ENCODE results near the gene SLITRK6.

SLITRK6 gene, protein sequence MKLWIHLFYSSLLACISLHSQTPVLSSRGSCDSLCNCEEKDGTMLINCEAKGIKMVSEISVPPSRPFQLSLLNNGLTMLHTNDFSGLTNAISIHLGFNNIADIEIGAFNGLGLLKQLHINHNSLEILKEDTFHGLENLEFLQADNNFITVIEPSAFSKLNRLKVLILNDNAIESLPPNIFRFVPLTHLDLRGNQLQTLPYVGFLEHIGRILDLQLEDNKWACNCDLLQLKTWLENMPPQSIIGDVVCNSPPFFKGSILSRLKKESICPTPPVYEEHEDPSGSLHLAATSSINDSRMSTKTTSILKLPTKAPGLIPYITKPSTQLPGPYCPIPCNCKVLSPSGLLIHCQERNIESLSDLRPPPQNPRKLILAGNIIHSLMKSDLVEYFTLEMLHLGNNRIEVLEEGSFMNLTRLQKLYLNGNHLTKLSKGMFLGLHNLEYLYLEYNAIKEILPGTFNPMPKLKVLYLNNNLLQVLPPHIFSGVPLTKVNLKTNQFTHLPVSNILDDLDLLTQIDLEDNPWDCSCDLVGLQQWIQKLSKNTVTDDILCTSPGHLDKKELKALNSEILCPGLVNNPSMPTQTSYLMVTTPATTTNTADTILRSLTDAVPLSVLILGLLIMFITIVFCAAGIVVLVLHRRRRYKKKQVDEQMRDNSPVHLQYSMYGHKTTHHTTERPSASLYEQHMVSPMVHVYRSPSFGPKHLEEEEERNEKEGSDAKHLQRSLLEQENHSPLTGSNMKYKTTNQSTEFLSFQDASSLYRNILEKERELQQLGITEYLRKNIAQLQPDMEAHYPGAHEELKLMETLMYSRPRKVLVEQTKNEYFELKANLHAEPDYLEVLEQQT
- long read RNA-seq, result 0 reads

DNA sequence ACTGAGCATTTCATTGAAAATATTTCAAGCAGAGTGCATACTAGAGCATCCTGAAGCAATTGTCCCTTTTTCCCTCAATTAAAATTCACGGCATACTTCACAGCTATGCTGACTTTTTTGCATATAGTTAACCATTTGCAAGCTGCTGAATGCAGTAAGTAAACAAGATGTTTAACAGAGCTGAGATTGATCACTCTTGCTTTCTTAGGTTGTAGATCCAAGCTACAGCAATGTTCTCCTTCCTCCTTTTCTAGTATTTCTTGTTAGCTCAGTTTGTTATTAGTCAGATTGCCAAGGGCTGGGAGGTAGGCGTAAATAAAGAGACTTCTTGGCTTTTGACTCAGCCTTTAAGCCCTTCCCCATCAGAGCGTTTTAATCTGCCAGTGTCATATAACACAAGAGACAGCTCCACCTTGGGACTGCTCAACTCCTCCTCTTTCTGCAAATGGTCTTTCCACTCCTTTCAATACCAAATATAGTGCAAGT is at the start of gene SLITRK6:
TSS of gene SLITRK6 (minus strand) at position 323 of the 486 bp plus-strand sequence. CDS start 2,911 bp downstream, outside the sequence.
- no peaks in the 10 kb centered on the region for H3K27me3 ChIP-seq (ENCODE audit: insufficient read depth, poor library complexity, severe bottlenecking)
- H3K27ac ChIP-seq (replicated peaks), result no peak within 1 kb of the TSS
- TF ChIP-seq, protein P1, sequence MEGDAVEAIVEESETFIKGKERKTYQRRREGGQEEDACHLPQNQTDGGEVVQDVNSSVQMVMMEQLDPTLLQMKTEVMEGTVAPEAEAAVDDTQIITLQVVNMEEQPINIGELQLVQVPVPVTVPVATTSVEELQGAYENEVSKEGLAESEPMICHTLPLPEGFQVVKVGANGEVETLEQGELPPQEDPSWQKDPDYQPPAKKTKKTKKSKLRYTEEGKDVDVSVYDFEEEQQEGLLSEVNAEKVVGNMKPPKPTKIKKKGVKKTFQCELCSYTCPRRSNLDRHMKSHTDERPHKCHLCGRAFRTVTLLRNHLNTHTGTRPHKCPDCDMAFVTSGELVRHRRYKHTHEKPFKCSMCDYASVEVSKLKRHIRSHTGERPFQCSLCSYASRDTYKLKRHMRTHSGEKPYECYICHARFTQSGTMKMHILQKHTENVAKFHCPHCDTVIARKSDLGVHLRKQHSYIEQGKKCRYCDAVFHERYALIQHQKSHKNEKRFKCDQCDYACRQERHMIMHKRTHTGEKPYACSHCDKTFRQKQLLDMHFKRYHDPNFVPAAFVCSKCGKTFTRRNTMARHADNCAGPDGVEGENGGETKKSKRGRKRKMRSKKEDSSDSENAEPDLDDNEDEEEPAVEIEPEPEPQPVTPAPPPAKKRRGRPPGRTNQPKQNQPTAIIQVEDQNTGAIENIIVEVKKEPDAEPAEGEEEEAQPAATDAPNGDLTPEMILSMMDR (IDR thresholded peaks at IDR 0.05; ENCODE audit: insufficient read depth, low read length), result no peak
- no peak within 1 kb of the TSS for H3K4me3 ChIP-seq (replicated peaks; ENCODE audit: insufficient read depth, low read length)
- DNase-seq (ENCODE audit: low read depth in 1 of 2, low spot score in 1 of 2), result no peak

DNA sequence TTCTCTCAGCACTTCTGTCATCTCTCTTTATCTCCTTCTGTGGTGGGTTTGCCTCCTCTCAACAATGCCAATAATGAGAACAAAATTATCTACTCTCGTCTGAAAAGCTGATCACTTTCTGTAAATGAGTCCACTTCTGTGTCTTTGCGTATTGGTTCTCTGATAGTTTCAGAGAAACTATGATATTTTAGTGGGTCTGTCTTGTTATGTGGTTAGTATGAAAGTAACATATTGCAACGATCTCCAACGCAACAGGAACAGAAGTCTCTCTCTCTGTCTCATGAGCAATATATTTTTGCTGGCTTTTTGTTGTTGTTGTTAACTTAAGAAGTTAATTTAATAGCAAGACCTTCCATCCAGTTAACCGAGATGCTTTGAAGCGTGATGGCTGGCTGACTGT is 47.8 kb upstream of the SLITRK6 start:
- Histone ChIP-seq H3K27ac (replicated peaks) (no peak overlapping the region), H3K4me3 (replicated peaks; ENCODE audit: insufficient read depth, low read length) (no peak overlapping the region), H3K27me3 (ENCODE audit: insufficient read depth, poor library complexity, severe bottlenecking) (no peaks in the 10 kb centered on the region)
- TF ChIP-seq, protein P2, sequence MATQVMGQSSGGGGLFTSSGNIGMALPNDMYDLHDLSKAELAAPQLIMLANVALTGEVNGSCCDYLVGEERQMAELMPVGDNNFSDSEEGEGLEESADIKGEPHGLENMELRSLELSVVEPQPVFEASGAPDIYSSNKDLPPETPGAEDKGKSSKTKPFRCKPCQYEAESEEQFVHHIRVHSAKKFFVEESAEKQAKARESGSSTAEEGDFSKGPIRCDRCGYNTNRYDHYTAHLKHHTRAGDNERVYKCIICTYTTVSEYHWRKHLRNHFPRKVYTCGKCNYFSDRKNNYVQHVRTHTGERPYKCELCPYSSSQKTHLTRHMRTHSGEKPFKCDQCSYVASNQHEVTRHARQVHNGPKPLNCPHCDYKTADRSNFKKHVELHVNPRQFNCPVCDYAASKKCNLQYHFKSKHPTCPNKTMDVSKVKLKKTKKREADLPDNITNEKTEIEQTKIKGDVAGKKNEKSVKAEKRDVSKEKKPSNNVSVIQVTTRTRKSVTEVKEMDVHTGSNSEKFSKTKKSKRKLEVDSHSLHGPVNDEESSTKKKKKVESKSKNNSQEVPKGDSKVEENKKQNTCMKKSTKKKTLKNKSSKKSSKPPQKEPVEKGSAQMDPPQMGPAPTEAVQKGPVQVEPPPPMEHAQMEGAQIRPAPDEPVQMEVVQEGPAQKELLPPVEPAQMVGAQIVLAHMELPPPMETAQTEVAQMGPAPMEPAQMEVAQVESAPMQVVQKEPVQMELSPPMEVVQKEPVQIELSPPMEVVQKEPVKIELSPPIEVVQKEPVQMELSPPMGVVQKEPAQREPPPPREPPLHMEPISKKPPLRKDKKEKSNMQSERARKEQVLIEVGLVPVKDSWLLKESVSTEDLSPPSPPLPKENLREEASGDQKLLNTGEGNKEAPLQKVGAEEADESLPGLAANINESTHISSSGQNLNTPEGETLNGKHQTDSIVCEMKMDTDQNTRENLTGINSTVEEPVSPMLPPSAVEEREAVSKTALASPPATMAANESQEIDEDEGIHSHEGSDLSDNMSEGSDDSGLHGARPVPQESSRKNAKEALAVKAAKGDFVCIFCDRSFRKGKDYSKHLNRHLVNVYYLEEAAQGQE (IDR thresholded peaks at IDR 0.05; ENCODE audit: insufficient replicate concordance, low read depth), result no peak
- DNase-seq (ENCODE audit: low read depth in 1 of 2, low spot score in 1 of 2), result no peak

DNA sequence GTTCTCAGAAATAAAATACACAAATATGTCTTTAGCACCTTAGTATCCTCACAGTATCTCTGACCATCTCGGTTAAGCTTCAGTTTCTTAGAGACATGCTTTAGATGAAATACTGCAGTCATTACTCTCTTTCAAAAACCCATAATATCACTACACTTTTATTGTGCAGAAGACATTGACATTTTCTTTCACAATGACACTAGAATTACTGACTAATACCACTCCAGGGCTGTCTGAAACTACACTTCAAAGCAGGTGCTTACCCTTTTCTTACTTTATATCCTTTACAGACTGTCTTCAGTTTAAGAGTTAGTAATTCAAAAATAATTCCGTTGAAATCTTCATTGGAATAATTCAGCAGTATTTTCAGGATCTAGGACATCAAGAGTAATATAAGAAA is 42.2 kb upstream of the SLITRK6 start:
- TF ChIP-seq, protein P1 (IDR thresholded peaks at IDR 0.05; ENCODE audit: insufficient read depth, low read length), result no peak
- no peak for TF ChIP-seq GABPA (IDR thresholded peaks at IDR 0.05; ENCODE audit: low read depth)
- no peak for TF ChIP-seq POLR2AphosphoS5 (IDR thresholded peaks at IDR 0.05; ENCODE audit: low read depth)
- no peak for TF ChIP-seq SPI1 (IDR thresholded peaks at IDR 0.05; ENCODE audit: borderline replicate concordance, low read depth)
- TF ChIP-seq, protein P2 (IDR thresholded peaks at IDR 0.05; ENCODE audit: insufficient replicate concordance, low read depth), result no peak
- Histone ChIP-seq H3K4me3 (replicated peaks; ENCODE audit: insufficient read depth, low read length) (no peak overlapping the region), H3K27me3 (ENCODE audit: insufficient read depth, poor library complexity, severe bottlenecking) (no peaks in the 10 kb centered on the region), H3K27ac (replicated peaks) (no peak overlapping the region)
- DNase-seq (ENCODE audit: low read depth in 1 of 2, low spot score in 1 of 2), result no peak

DNA sequence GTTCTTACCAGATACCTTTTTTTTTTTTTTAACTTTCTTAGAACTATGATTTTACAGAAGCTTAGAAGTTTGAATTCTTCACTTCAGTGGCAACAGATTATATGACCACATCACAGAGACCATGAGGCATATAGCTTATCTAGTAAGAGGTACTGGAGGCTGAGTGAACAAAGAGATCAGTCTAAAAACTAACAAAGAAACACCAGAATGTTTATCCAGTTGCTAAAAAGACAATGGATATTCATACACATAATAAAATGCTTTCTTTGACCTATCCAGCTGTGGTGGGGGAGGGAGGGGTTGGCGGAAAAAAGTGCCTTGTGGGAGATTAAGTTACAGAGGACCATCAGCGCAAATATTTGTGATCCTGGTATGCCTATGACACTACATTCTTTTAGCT is 34.7 kb upstream of the SLITRK6 start:
- Histone ChIP-seq H3K4me3 (replicated peaks; ENCODE audit: insufficient read depth, low read length) (no peak overlapping the region), H3K27me3 (ENCODE audit: insufficient read depth, poor library complexity, severe bottlenecking) (no peaks in the 10 kb centered on the region), H3K27ac (replicated peaks) (no peak overlapping the region)
- no peak for TF ChIP-seq SPI1 (IDR thresholded peaks at IDR 0.05; ENCODE audit: borderline replicate concordance, low read depth)
- TF ChIP-seq, protein P2 (IDR thresholded peaks at IDR 0.05; ENCODE audit: insufficient replicate concordance, low read depth), result no peak
- TF ChIP-seq, protein P1 (IDR thresholded peaks at IDR 0.05; ENCODE audit: insufficient read depth, low read length), result no peak
- no peak for TF ChIP-seq GABPA (IDR thresholded peaks at IDR 0.05; ENCODE audit: low read depth)
- no peak for TF ChIP-seq POLR2AphosphoS5 (IDR thresholded peaks at IDR 0.05; ENCODE audit: low read depth)
- no peak for DNase-seq (ENCODE audit: low read depth in 1 of 2, low spot score in 1 of 2)
